ENCODE results near the gene NUBP2.

NUBP2 gene

GRCh38 chr16:1757714-1758461 lies 24.9 kb upstream of the NUBP2 start:
- in situ Hi-C loops (cut with HindIII; ENCODE audit: low sequenced_read_pairs), result no loop called here

GRCh38 chr16:1758923-1759322 lies 23.8 kb upstream of the NUBP2 start:
- in situ Hi-C loops (cut with HindIII; ENCODE audit: low sequenced_read_pairs), result no loop called here

GRCh38 chr16:1759511-1759910 lies 23.2 kb upstream of the NUBP2 start:
- in situ Hi-C loops (cut with HindIII; ENCODE audit: low sequenced_read_pairs), result no loop called here

GRCh38 chr16:1760911-1761310 lies 21.8 kb upstream of the NUBP2 start:
- in situ Hi-C loops (cut with HindIII; ENCODE audit: low sequenced_read_pairs), result no loop called here

- in situ Hi-C loops (cut with HindIII; ENCODE audit: low sequenced_read_pairs), result no loop called here
These were observed 21.0 kb upstream of the NUBP2 start for GRCh38 chr16:1761751-1762150.

GRCh38 chr16:1762196-1762878 lies 20.4 kb upstream of the NUBP2 start:
- in situ Hi-C loops (cut with HindIII; ENCODE audit: low sequenced_read_pairs), result no loop called here

- in situ Hi-C loops (cut with HindIII; ENCODE audit: low sequenced_read_pairs), result no loop called here
These were observed 19.8 kb upstream of the NUBP2 start for GRCh38 chr16:1762879-1763520.

GRCh38 chr16:1763521-1764511 lies 18.9 kb upstream of the NUBP2 start:
- in situ Hi-C loops (cut with HindIII; ENCODE audit: low sequenced_read_pairs), result no loop called here

- in situ Hi-C loops (cut with HindIII; ENCODE audit: low sequenced_read_pairs), result no loop called here
These were observed 17.8 kb upstream of the NUBP2 start for GRCh38 chr16:1764971-1765370.

GRCh38 chr16:1765826-1766225 lies 16.9 kb upstream of the NUBP2 start:
- in situ Hi-C loops (cut with HindIII; ENCODE audit: low sequenced_read_pairs), result no loop called here

GRCh38 chr16:1766231-1766630 lies 16.5 kb upstream of the NUBP2 start:
- in situ Hi-C loops (cut with HindIII; ENCODE audit: low sequenced_read_pairs), result no loop called here

- in situ Hi-C loops (cut with HindIII; ENCODE audit: low sequenced_read_pairs), result no loop called here
These were observed 16.1 kb upstream of the NUBP2 start for GRCh38 chr16:1766701-1767100.

GRCh38 chr16:1767116-1767994 lies 15.4 kb upstream of the NUBP2 start:
- in situ Hi-C loops (cut with HindIII; ENCODE audit: low sequenced_read_pairs), result no loop called here

GRCh38 chr16:1768061-1768766 lies 14.5 kb upstream of the NUBP2 start:
- in situ Hi-C loops (cut with HindIII; ENCODE audit: low sequenced_read_pairs), result no loop called here

- in situ Hi-C loops (cut with HindIII; ENCODE audit: low sequenced_read_pairs), result no loop called here
These were observed 13.9 kb upstream of the NUBP2 start for GRCh38 chr16:1768767-1769401.

GRCh38 chr16:1769402-1770300 lies 13.1 kb upstream of the NUBP2 start:
- in situ Hi-C loops (cut with HindIII; ENCODE audit: low sequenced_read_pairs), result no loop called here

GRCh38 chr16:1770328-1771187 lies 12.2 kb upstream of the NUBP2 start:
- in situ Hi-C loops (cut with HindIII; ENCODE audit: low sequenced_read_pairs), result no loop called here

Measured in DLD1 (cell line).